Effector memory CD4-positive, alpha-beta T cell (primary cell): ENCODE results near the gene IFTAP.

Source experiments
- DNase-seq, 3 donors: peaks; one replicate each; pipeline ENCODE4 v3.0.0-alpha.2; 2020
- H3K27ac ChIP-seq: 2 replicates; pipeline ENCODE4 v1.7.0; 2013; ENCODE audit warnings: mild to moderate bottlenecking, low read length, moderate library complexity; ENCODE audit not compliant: insufficient read depth, poor library complexity, severe bottlenecking
- H3K27me3 ChIP-seq: replicated peaks from 2 replicates; pipeline ENCODE4 v1.7.0; 2013; ENCODE audit warnings: mild to moderate bottlenecking, low read length; ENCODE audit not compliant: insufficient read depth, control insufficient read depth, poor library complexity, severe bottlenecking
- H3K36me3 ChIP-seq: 2 replicates; pipeline ENCODE4 v1.7.0; 2013; ENCODE audit warnings: mild to moderate bottlenecking, low read length, moderate library complexity; ENCODE audit not compliant: control insufficient read depth, insufficient read depth
- H3K4me1 ChIP-seq: 2 replicates; pipeline ENCODE4 v1.7.0; 2013; ENCODE audit warnings: low read length, mild to moderate bottlenecking; ENCODE audit not compliant: control insufficient read depth, insufficient read depth, poor library complexity, severe bottlenecking
- H3K4me3 ChIP-seq: 2 replicates; pipeline ENCODE4 v1.7.0; 2013; ENCODE audit warnings: low read length, low read depth, mild to moderate bottlenecking; ENCODE audit not compliant: insufficient read depth, poor library complexity, severe bottlenecking
- H3K9me3 ChIP-seq: 2 replicates; pipeline ENCODE4 v1.7.0; 2013; ENCODE audit warnings: mild to moderate bottlenecking, low read length, moderate library complexity; ENCODE audit not compliant: control insufficient read depth

IFTAP gene

DNA sequence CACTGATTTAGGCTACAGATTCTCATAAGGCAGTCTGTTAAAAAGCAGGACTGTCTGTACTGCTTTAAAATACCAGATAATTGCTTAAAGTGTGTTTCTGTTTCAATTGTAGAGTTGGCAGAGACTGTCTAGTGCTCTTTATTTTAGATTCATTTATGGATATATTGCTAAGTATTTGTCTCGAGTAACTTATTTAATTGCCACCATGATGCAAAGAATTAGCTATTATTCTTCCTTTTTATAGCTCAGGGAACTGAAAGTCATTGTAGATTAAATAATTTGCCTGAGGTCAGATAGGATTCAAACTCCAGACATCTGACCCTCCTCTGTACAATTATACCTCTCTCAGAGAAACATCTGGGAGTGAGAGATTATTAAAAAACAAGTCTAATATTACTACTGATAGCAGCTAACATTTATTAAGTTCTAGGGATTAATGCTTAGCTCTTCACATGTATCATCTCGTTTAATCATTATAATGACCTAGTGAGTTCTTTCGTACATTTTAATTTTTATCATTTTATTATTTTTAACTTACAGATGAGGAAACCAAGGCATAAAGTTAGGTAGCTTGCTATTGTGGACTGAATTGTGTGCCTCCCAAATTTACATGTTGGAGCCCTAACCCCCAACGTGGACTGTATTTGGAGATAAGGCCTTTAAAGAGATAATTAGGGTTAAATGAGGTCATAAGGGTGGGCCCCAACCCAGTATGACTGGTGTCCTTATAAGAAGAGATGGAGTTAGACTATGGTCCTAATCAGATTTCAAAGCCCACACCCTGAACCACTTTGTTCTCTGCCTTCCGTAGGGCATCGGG, 23.5 kb downstream of the IFTAP start:
- no peaks in the 10 kb centered on the region for H3K27me3 ChIP-seq
- H3K4me1 ChIP-seq, result no peaks in the 10 kb centered on the region
- H3K36me3 ChIP-seq, result no peaks in the 10 kb centered on the region
- no peaks in the 10 kb centered on the region for H3K9me3 ChIP-seq
- no peak overlapping the region for H3K27ac ChIP-seq
- no peak overlapping the region for H3K4me3 ChIP-seq
- no peak for DNase-seq

DNA sequence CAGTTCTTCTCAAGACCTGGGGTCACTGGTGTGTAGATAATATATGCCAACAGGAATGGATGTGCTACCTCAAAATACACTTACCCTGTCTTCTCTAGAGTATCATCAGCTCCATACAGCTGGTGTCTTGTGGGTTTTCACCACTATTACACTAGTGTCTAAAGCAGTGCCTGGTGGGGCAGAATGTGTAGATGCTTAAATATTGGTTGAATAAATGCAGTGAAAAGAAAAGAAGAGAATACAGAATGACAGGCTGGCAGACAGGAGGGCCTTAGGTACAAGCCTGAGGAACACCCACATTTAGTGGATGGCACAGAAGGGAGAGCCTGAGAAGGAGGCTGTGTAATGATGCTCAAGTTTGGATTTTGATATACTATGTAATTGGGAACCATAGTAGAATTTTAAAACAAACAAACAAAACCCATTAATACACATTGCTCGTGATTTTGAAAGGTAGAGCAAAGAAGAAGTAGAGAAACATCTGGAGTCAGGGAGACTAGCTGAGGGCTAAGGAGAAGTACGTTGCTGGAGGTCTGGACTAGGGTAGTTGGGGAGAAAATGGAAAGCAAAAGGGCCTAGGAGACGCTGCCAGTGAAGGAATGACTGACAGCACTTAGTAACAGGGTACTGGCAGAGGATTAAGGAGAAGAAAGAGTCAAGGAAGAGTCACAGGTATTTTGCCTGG, 24.2 kb downstream of the IFTAP start:
- no peak overlapping the region for H3K4me3 ChIP-seq
- no peak overlapping the region for H3K27ac ChIP-seq
- H3K27me3 ChIP-seq, result no peaks in the 10 kb centered on the region
- no peak for DNase-seq
- H3K36me3 ChIP-seq, result no peaks in the 10 kb centered on the region
- H3K9me3 ChIP-seq, result no peaks in the 10 kb centered on the region
- H3K4me1 ChIP-seq, result no peaks in the 10 kb centered on the region

DNA sequence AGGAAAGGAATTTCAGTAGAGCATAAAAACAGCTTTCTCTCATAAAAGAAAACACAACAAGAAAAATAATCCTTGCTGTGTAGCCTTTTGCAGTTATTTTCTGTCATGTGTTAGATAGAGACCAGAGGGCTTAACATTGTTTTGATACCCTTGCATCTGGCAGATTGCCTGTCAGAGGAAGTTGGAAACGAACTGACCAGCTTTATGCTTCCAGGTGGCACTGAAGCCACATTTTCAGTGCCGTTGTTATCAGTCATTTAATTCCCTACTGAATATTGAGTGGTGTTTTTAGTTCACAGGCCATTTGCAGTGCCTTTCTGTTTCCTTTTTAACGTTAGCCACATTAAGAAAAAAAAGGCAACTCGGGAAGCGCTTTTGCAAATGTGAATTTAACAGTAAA, 25.2 kb downstream of the IFTAP start:
- H3K27ac ChIP-seq, result no peak overlapping the region
- no peaks in the 10 kb centered on the region for H3K4me1 ChIP-seq
- no peak for DNase-seq
- no peak overlapping the region for H3K4me3 ChIP-seq
- no peaks in the 10 kb centered on the region for H3K9me3 ChIP-seq
- no peaks in the 10 kb centered on the region for H3K36me3 ChIP-seq
- no peaks in the 10 kb centered on the region for H3K27me3 ChIP-seq

DNA sequence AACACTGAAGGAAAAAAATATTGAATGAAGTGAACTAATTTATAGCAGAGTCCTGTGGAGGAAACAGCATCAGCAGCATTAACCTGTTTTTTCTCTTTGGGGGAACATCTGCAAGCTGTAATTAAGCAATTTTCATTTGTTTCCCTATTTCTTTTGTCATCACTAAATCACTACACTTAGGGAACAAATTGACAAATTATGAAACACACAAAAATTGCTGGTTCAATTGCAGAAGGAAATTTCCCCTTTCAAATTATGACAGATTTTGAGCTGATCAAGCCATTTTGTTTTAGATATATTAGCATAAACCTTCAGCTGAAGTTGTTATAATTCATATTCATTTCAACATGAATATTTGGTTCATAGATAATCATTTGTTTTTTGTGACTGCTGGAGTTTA, 25.9 kb downstream of the IFTAP start:
- H3K27me3 ChIP-seq, result no peaks in the 10 kb centered on the region
- H3K9me3 ChIP-seq, result no peaks in the 10 kb centered on the region
- no peak overlapping the region for H3K27ac ChIP-seq
- H3K4me1 ChIP-seq, result no peaks in the 10 kb centered on the region
- no peaks in the 10 kb centered on the region for H3K36me3 ChIP-seq
- no peak for DNase-seq
- H3K4me3 ChIP-seq, result no peak overlapping the region

DNA sequence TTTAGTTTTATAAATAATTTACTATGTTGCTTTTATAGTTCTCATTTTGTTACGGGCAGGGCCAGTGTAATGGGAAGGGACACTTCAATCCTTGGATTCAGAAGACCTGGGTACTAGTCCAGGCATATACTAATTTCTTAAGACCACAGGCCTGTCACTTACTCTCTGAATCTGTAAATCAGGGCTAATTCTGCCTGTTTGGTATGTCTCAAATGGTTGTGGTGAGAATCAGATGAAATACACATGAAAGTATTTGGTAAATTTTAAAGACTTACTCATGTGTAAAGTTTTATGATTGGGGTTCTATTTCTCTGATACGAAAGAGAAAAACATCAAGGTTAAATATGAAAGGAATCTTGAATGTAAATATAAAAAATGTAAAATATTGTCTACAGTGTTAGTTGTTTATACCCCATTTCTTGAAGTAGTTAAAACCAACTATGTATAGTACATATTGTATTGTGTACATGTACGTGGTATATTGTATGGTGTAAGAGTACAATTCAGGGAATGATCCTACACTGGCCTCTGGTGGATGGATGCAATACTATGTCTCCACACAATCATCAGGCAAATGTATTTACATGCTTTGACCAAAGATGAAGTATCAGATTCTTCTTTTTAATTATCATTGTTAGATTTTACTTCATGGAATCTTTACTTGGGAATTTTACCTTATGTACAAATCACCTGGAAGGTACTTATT, 28.3 kb downstream of the IFTAP start:
- no peaks in the 10 kb centered on the region for H3K36me3 ChIP-seq
- no peak overlapping the region for H3K4me3 ChIP-seq
- no peak for DNase-seq
- no peaks in the 10 kb centered on the region for H3K4me1 ChIP-seq
- H3K9me3 ChIP-seq, result no peaks in the 10 kb centered on the region
- H3K27me3 ChIP-seq, result no peaks in the 10 kb centered on the region
- no peak overlapping the region for H3K27ac ChIP-seq

DNA sequence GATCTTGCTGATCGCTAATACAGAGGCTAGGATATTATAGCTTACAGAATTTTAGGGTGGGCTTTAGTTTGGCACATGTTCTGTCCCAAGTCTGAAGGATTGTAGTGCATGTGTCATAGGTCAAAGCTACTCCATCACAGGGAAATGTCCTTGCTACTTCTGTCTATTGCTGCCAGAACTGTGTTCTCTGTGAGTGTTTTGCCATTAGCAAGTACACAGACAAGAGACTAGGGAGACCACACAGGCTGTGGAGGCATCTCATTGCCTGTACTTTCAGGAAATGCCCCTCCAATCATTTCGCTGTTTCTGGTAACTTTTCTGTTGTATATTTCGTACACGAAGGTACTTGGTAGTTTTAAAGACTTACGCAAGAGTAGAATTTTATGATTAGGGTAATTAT, 29.2 kb downstream of the IFTAP start:
- DNase-seq, result no peak
- Histone ChIP-seq H3K9me3 (no peaks in the 10 kb centered on the region), H3K36me3 (no peaks in the 10 kb centered on the region), H3K27ac (no peak overlapping the region), H3K27me3 (no peaks in the 10 kb centered on the region), H3K4me3 (no peak overlapping the region), H3K4me1 (no peaks in the 10 kb centered on the region)

DNA sequence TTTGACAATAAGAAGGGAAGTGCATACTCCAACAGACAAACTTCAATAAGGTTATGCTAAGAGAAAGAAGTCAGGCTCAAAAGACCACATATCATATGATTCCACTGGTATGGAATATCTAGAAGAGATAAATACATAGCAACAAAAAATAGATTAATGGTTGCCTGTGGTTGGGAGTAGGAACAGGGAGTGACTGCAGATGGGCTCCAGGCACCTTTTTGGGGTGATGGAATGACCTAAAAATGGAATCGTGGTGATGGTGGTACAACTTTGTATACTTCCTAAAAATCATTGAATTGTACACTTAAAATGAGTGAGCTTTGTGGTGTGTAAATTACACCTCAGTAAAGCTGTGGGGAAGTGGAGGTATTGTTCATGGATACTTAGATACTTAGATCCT, 32.7 kb downstream of the IFTAP start:
- Histone ChIP-seq H3K9me3 (no peaks in the 10 kb centered on the region), H3K36me3 (no peaks in the 10 kb centered on the region), H3K27ac (no peak overlapping the region), H3K4me3 (no peak overlapping the region), H3K27me3 (no peaks in the 10 kb centered on the region), H3K4me1 (no peaks in the 10 kb centered on the region)
- DNase-seq, result no peak

DNA sequence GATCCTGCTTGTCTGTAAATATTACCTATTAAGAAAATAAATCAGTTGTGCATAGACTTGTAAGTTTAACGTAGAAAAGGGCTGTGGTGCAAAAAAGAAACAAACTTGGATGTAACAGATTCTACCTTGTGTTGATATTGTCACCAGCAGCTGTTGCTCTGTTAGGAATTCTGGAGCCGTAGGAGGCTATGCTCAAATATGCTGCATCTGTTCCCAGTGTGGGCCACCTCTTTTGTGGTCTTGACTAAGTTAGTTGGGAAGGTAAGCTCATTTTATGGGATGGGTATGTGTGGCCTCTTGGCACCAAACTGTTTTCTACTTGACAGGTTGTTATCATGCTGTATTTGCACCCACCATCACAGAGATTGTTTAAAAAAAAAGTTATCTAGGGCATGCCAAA, 33.2 kb downstream of the IFTAP start:
- H3K4me1 ChIP-seq, result no peaks in the 10 kb centered on the region
- H3K4me3 ChIP-seq, result no peak overlapping the region
- H3K27me3 ChIP-seq, result no peaks in the 10 kb centered on the region
- no peaks in the 10 kb centered on the region for H3K9me3 ChIP-seq
- H3K27ac ChIP-seq, result no peak overlapping the region
- no peaks in the 10 kb centered on the region for H3K36me3 ChIP-seq
- DNase-seq, result no peak

DNA sequence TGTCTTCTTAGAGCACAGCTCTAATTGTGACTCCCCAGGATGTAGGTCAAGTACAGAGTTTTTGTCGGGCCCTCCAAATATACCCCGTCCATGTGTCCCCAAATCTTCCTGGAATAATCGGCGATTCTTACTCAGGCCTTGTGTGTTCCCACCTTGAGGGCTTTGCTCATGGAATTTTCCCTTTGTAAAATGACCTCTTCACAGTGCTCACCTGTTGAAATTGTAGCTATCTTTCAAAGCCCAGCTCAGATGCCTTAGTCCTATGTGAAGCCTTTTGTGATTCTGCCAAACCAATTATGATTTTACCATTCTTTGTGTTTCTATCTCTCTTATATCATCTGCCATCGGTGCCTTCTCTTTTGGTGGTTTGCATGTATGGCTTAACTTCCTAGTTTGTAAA, 33.8 kb downstream of the IFTAP start:
- DNase-seq, result no peak
- Histone ChIP-seq H3K4me1 (no peaks in the 10 kb centered on the region), H3K36me3 (no peaks in the 10 kb centered on the region), H3K4me3 (no peak overlapping the region), H3K9me3 (no peaks in the 10 kb centered on the region), H3K27me3 (no peaks in the 10 kb centered on the region), H3K27ac (no peak overlapping the region)

DNA sequence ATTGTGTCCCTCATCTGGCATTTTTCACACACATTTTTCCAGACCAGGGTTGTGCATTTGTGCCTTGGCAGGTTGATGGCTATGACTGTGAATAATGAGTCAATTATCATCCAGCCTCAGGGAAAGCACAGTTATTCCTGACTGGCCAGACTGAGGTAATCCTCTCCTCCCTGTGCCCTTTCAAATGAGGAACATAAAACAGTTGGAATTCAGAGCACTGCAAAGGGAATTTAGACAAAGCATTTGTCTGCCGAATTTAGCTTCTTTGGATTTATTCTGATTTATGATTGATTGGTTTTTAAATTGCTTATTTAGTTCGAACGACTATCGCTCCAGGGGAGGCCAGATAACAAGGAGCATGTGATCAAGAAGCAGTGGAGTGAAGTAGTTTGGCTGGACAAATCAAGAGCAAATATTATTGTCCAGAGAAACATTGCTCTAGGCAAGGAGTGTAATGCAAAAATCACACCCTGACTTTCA, 34.5 kb downstream of the IFTAP start:
- Histone ChIP-seq H3K27me3 (no peaks in the 10 kb centered on the region), H3K4me3 (no peak overlapping the region), H3K27ac (no peak overlapping the region), H3K4me1 (no peaks in the 10 kb centered on the region), H3K9me3 (no peaks in the 10 kb centered on the region), H3K36me3 (no peaks in the 10 kb centered on the region)
- no peak for DNase-seq
